Prostate gland (tissue), 2 donors: ENCODE measurements around the gene SRGAP3. TPM values are rescaled to one million over a fixed set of nuclear protein-coding genes. Genes with fewer than 3 reads are reported as not detected.
A peak's percentile ranks its signal among the peaks of the same experiment; 100 is the strongest.

Source experiments
- DNase-seq: peaks from one replicate; pipeline ENCODE4 v3.0.0-alpha.2; 2019; ENCODE audit warnings: low spot score
- H3K27ac ChIP-seq, 2 donors: fragments of 200-600 bp; sonication (generic); 2 replicates each; pipeline ENCODE4 v1.5.1; 2017 to 2019
- H3K27me3 ChIP-seq: fragments of 200-600 bp; sonication (generic); replicated peaks from 2 replicates; pipeline ENCODE4 v1.5.1; 2019; ENCODE audit not compliant: insufficient read depth
- H3K36me3 ChIP-seq, 2 donors: fragments of 200-600 bp; sonication (generic); 1 replicate in 1 of 2; 2 replicates in 1 of 2; pipeline versions ENCODE4 v1.5.1 to v1.8.1; 2017 to 2019
- H3K4me1 ChIP-seq: fragments of 200-600 bp; sonication (generic); replicated peaks from 2 replicates; pipeline ENCODE4 v1.5.1; 2019
- H3K4me3 ChIP-seq, 2 donors: fragments of 200-600 bp; sonication (generic); 2 replicates each; pipeline ENCODE4 v1.5.1; 2017 to 2019
- H3K9me3 ChIP-seq: fragments of 200-600 bp; sonication (generic); 2 replicates; pipeline ENCODE4 v1.5.1; 2017
- CTCF ChIP-seq, 4 experiments: fragments of 200-600 bp in 2 of 4; fragments of 450-650 bp in 2 of 4; sonication (generic) in 2 of 4; IDR thresholded peaks; 1 replicate in 3 of 4; 2 replicates in 1 of 4; pipeline ENCODE4 v1.5.1; 2016 to 2019; ENCODE audit warnings: antibody characterized with exemption in 4 of 4, mild to moderate bottlenecking in 2 of 4, moderate library complexity in 2 of 4
- POLR2A ChIP-seq: fragments of 450-650 bp; IDR thresholded peaks from one replicate; pipeline ENCODE4 v1.6.1; 2016; ENCODE audit warnings: antibody characterized with exemption, mild to moderate bottlenecking
- POLR2AphosphoS5 ChIP-seq: sonication (generic); formaldehyde crosslinking; IDR thresholded peaks from one replicate; pipeline ENCODE4 v1.6.1; 2017; ENCODE audit warnings: antibody characterized with exemption
- WGBS: methylation state at CpG from one replicate; pipeline ENCODE4 v1.1.5; 2018; 5-methylcytosine and 5-hydroxymethylcytosine counted together
- intact Hi-C: fragments of 100-400 bp; cut with DNase I; formaldehyde crosslinking; loops from one replicate; pipeline ENCODE4 v1.14.2; 2022
- total RNA-seq, 2 donors: library from RNA; depleted of rRNA; stranded (reverse); fragments of >200 nt; gene quantifications; one replicate each; pipeline ENCODE4 v1.1.0, GENCODE V29; 2016

The SRGAP3 gene
- total RNA-seq, 2 donors from 2014 or later, result 23.6 to 50.3 TPM

GRCh38 chr3:9196020-9196419 is 53.4 kb downstream of the SRGAP3 start:
- 74% methylated on average over 7 of the region's 7 CpGs for WGBS
- TF ChIP-seq POLR2A (no peak), POLR2AphosphoS5 (no peak), CTCF (IDR thresholded peaks at IDR 0.05) (no peak)
- Histone ChIP-seq H3K27me3 (no peaks in the 10 kb centered on the region), H3K9me3 (no peaks in the 10 kb centered on the region), H3K4me1 (peaks cover 6% of the 10 kb centered on the region), H3K27ac (no peak overlapping the region), H3K36me3 (no peaks in the 10 kb centered on the region), H3K4me3 (no peak overlapping the region)
- intact Hi-C loops, result no loop called here
- no peak for DNase-seq

DNA sequence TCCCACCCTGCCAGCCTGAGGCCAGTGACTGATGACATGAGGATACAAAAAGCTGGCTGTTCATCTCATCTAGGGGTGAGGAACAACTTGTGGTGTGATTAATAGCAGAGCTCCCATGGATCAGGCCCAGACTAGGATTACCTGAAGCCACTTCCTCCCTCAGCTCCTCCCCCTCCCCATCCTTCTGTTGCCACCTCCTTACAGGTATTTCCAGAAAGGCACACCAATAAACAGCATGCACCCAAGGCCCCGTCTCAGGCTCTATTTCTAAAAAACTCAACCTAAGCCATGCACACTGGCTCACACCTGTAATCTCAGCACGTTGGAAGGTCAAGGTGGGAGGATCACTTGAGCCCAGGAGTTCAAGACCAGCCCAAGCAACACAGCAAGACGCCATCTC is 54.1 kb downstream of the SRGAP3 start:
- Histone ChIP-seq H3K27ac (no peak overlapping the region), H3K27me3 (no peaks in the 10 kb centered on the region), H3K4me1 (peaks cover 6% of the 10 kb centered on the region), H3K36me3 (no peaks in the 10 kb centered on the region), H3K4me3 (no peak overlapping the region), H3K9me3 (no peaks in the 10 kb centered on the region)
- TF ChIP-seq POLR2A (no peak), CTCF (IDR thresholded peaks at IDR 0.05) (no peak), POLR2AphosphoS5 (no peak)
- WGBS, result 98% methylated on average over 3 of the region's 3 CpGs
- intact Hi-C loops, result no loop called here
- DNase-seq, result no peak

GRCh38 chr3:9194509-9195184 is 54.8 kb downstream of the SRGAP3 start:
- Histone ChIP-seq H3K36me3 (no peaks in the 10 kb centered on the region), H3K9me3 (no peaks in the 10 kb centered on the region), H3K27ac (peak overlapping the region; percentile 45 to 61), H3K4me1 (peaks cover 6% of the 10 kb centered on the region), H3K27me3 (no peaks in the 10 kb centered on the region), H3K4me3 (no peak overlapping the region)
- DNase-seq, result peak; percentile 83
- TF ChIP-seq CTCF (IDR thresholded peaks at IDR 0.05) (no peak), POLR2AphosphoS5 (peak; percentile 95)
- whole genome bisulfite sequencing, result 58% methylated on average over 4 of the region's 4 CpGs
- intact Hi-C loops, result no loop called here

DNA sequence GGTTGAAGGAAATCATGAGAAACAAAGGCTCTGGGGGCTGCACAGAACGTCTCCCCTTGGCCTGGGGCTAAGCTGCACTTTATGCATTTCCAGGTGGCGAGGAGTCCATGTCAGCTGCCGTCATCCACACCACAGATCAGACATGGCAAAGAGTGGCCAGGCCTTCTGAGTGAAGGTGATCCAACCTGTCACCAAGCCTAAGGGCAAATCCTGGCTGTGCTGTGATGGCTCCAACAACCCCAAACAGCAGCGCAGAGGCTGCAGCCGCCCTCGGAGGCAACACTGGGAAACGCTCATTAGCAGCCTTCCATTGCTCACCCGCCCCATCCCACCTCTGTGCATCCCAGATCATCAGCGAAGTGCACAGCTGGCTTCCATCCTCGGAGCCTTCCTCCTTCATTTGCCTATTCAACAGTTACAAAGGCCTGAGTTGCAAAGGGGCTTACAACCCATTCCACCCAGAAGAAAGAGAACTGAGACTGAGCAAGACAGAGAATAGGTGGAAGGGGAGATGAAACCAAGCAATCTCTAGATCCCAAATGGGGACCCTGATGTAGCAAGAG is 55.7 kb downstream of the SRGAP3 start:
- intact Hi-C loops, result no loop called here
- Histone ChIP-seq H3K27me3 (no peaks in the 10 kb centered on the region), H3K9me3 (no peaks in the 10 kb centered on the region), H3K4me1 (peaks cover 6% of the 10 kb centered on the region), H3K27ac (no peak overlapping the region), H3K4me3 (no peak overlapping the region), H3K36me3 (no peaks in the 10 kb centered on the region)
- DNase-seq, result no peak
- TF ChIP-seq POLR2A, result no peak
- WGBS, result 89% methylated on average over 10 of the region's 10 CpGs

DNA sequence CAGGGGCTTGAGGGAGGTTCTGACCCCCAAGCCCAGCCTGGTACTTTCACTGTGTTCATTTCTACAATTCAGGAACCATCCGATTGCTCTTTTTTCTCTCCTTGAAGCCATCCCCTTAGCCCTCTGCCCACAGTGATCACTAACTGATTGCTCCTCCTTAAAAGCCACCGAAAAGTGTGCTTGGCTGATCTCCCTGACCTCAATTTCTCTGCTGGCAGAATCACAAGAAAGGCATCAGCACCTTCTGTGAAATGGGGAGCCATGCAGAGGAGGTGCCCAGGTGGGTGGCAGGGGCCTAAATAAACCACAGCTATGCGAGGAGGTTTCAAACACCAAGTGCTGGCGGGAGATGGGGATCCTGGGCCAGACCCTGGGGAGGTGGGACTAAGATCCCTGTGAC is 56.2 kb downstream of the SRGAP3 start:
- DNase-seq, result no peak
- 95% methylated on average over 4 of the region's 4 CpGs for WGBS
- Histone ChIP-seq H3K36me3 (no peaks in the 10 kb centered on the region), H3K9me3 (no peaks in the 10 kb centered on the region), H3K27ac (no peak overlapping the region), H3K4me1 (peaks cover 6% of the 10 kb centered on the region), H3K4me3 (no peak overlapping the region), H3K27me3 (no peaks in the 10 kb centered on the region)
- intact Hi-C loops, result no loop called here
- no peak for TF ChIP-seq POLR2A
- no peak for TF ChIP-seq CTCF (IDR thresholded peaks at IDR 0.05)
- no peak for TF ChIP-seq POLR2AphosphoS5
